HG03521 (cell line): ENCODE measurements around the gene CHD5.

ENCODE experiments used
- ATAC-seq: cut with Tn5 transposase; IDR thresholded peaks from one replicate; pipeline ENCODE4 v1.9.1; 2021; ENCODE audit warnings: mild to moderate bottlenecking, moderate library complexity; ENCODE audit not compliant: unreplicated experiment

The CHD5 gene

DNA sequence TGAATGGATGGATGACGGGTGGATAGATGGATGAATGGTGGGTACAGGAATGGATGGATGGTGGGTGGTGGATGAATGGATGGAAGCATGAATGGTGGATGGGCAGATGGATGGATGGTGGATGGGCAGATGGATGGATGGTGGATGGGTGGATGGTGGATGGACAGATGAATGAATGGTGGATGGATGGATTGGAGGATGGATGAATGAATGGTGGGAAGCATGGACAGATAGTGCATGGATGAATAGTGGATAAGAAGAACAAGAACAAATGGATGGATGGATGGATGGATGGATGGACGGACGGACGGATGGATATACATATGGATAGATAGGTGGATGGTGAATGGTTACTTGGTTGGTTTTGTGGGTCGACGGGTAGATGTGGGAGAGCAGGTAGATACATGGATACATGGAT, 4.7 kb downstream of the CHD5 start:
- ATAC-seq: no peak

DNA sequence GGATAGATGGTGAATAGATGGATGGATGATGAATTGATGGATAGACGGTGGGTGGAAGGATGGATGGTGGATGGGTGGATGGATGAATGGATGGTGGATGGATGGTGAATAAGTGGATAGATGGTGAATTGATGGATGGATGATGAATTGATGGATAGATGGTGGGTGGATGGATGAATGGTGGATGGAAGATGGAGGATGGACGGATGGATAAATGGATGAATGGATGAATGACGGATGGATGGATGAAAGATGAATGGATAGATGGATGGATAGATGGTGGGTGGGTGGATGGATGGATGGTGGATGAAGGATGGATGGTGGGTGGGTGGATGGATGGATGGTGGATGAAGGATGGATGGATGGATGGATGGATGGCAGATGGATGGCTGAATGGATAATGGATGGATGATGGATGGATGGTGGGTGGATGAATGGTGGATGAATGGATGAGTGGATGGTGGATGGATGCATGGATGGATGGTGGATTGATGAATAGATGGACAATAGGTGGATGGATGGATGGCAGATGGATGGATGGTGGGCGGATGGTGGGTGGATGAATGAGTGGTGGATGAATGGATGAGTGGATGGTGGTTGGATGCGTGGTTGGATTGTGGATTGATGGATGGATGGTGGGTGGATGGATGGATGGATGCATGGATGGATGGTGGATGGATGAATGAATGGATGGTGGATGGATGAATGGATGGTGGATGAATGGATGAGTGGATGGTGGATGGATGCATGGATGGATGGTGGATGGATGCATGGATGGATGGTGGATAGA, 5.3 kb downstream of the CHD5 start:
- ATAC-seq: no peak

DNA sequence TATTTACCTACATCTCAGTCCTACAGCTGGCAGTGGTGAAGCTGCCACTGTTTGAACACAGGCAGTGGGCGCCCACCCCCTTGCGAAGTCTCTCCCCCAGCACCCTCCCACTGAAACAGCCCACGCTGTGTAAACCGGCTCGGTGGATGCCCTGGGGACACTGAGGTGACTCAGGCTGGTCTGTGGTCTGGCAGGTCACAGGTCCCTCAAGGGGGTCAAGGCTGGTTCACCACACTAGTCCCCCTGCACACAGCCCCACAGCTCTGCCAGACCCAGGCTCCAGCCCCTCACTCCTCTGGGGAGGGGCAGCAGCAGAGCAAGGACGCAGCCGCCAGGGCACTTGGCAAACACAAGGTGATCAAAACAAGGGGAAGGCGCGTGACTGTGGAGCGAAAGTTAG, 7.6 kb downstream of the CHD5 start:
- ATAC-seq: no peak

DNA sequence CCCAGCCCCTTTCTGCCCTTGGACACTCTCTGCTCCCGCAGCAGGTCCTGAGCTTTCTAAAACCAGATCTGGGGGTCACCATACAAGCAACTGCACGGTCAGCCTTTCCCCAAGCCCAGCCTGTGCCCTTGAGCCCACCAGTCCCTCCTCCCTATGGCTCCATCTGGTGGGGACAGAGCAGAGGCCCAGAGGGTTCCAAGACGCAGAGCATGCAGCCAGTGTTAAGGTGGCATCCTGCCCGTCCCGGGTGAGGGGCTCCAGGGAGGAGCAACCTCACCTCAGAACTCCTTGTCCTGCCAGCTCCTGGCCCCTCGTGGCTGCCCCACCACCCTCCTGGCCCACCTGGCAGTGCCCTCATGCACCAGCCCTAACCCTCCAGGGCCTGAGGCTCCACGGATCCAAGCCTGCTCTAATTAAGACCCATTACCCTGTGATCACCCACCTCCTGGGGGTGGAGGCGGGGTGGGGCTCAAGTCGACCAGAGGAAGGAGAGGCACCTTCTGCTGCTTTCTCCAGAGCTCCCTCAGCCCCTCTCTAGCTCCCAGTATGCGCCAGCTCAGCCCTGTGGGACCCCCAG, 8.5 kb downstream of the CHD5 start:
- no peak for ATAC-seq

DNA sequence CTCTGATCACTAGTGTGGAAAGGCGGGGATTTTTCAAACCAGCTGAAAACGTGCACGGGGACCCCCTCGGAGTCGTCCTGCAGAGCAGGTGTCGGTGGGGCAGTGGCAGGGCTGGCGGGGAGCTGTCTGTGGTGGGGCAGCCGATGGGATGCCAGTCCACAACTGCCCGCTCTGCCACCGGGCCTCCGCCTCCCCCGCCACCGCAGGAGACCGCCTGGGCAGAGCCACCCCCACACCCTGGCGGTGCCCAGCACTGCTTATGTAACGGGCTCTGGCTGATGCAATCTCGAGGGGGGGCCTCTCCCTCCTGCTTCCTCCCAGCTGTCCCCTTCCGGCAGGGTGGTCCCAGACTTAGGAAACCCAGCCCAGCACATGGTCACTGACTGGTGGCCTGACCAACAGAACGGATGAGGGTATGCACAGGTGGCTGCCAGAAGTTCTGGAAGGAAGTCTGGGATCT, 9.3 kb downstream of the CHD5 start:
- ATAC-seq: no peak

DNA sequence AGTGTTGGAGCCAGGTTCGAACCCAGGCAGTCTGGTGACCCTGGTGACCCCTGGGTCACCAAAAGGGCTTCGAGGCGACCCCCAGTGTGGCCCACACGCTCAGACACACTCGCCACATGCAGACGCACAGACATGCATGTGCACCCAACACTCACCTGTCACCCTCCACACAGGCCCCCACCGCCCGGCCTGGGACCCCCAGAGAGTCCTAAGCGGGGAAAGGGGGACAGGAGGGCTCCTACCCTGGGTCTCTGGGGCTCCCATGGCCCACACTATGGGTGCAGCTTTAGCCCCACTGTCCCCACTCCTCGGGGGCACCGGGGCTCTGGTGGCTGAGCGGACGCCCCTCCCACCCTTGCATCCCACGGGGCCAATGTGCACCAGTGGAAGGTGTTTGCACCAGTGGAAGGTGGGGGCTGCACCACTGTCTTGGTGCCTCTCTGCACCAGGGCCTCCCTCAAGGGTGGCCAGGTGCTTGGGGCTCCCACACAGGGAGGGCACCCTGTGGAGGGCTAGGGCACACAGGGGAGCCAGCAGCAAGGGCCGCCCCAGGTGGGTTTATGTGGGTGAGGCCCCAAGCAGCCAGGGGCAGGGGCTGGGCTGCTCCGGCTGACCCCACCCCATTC, 9.9 kb downstream of the CHD5 start:
- no peak for ATAC-seq

DNA sequence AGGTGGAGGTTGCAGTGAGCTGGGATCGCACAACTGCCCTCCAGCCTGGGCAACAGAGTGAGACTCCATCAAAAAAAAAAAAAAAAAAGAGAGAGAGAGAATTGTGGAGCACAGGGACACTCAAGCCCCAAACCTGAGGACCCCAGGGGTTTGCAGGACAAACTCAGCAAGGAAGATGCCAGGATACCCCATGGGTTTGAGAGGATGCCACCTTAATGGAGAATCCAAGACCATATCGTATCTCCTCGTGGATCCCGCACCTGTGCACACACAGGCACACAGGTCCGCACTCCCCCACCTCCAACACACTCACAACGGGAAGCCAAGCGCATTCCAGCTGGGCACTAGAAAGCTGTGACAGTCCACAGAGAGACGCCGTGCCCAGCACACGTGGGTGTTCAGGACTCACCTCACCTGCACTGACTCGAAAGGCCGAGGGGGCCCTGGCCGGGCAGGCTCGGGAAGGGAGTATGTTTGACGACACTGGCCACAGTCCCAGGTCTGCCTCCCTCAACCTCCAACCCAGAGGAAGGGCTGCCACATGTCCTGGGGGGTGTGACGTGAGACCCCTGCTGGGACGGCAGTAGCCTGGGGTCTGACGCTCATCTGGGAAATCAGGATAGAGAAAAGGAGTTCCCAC, 11.1 kb downstream of the CHD5 start:
- ATAC-seq: no peak

DNA sequence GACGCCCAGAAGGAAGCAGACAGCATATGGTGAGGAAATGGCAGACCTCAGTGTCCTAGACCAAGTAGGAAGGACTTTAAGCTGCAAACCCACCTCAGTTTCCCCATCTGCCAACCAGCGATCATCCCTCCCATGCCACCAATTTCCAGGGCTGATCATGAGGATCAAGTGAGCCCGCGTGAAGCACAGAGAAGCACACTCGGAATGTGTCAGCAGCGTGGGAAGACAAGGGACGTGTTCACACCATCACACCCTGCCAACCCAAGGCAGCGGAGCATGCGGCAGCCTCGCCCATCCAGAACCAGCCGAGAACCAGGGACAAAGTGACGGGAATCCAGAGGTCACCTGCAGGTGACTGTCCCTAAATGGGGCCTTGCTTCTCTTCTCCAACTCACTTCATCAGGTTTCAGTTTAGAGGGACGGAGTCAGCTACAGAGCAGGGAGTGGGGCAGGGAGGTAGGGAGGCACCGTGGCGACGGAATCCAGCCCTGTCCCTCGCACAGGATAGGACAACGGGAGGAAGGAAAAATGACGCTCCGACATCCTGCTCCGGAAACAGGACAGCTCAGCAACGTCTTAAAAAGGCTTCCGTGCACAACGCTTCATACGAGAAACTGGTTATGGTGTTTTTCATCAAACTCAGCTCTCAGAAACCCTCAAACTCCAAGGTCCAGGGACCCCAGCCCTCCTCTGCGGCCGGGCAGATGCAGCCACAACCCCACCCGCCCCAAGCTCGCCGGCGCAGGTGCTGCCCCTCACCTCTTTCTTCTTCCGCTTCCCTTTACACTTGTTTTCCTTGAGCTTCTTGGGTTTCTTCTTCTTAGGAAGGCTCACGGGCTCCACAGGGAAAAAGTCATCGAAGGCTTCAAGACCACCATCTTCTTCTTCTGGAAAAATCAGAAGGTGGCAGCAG, 12.5 kb downstream of the CHD5 start:
- ATAC-seq: no peak

DNA sequence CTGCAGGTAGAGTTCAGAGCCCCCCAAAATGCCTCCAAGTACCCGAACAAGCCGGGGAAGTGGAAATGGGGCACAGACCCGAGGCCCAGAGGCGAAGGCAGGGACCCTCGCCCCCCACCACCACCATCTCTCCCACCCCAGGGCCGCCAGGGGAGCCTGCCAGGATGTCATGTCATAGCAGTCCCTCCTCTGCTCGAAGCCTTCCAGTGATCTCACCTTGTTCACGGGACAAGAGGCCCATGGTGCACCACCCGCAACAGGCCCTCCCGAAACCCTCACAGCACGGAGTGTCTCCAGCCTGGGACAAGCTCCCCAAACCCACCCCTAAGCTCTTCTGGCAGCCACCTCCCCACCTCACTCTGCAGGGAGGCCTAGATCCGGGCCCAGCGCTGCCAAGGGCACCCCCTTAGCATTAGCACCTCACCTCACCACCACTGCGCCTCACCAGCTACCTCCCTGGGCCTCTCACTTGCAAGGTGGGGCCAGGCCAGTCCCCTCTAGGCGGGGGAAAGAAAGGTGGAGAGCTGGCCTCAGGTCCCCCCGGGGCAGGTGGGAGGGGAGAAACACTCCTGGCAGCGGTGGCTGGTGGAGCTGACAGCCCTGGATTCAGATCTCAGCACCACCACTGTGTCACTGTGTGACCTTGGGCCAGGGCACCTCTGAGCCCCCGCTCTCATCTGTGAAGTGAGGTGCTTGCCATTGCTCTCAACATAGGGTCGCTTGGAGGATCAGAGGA, 13.3 kb downstream of the CHD5 start:
- no peak for ATAC-seq

DNA sequence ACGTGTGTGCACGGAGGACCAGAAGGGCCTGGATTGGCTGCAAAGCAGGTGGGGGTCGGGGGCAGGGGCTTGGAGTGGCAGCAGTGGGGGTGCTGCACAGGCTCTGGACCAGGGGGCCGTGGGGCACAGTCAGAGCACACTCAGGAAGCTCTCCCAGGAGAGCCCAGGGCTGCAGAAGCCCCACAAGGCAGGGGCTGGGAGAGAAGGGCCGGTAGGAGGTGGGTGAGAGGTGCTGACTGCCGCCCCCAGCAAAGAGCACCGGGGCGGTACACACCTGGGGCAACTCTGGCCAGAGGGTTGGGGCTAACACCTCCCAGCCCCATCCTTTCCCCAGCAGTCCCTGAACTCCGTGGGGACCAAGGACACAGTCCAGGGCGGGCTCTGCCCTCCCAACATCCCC, 13.9 kb downstream of the CHD5 start:
- ATAC-seq: no peak

DNA sequence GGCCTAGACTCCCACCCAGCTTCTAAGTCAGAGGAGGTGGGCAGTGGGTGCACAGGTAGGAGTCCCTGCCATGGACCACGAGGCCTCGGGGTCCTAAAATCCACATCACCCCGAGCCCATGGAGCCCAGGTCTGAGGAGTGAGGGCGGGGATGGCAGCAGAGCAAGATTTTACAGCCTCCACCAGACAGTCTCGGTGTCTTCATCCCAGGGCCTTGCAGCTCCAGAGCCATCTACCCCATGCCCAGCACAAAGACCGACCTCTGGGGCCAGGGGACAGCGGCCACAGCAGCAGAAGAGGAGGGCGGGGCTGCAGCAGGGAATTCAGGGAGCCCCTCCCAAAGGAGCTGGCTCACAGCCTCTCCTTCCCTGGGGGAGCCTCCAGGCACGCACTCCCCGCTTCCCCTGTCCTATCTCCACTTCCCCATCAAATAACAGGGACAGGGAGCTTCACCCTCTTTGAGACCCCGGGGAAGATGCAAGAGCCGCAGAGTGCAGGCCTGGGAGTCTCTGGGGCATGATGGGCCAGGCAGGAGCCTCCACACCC, 14.6 kb downstream of the CHD5 start:
- no peak for ATAC-seq

DNA sequence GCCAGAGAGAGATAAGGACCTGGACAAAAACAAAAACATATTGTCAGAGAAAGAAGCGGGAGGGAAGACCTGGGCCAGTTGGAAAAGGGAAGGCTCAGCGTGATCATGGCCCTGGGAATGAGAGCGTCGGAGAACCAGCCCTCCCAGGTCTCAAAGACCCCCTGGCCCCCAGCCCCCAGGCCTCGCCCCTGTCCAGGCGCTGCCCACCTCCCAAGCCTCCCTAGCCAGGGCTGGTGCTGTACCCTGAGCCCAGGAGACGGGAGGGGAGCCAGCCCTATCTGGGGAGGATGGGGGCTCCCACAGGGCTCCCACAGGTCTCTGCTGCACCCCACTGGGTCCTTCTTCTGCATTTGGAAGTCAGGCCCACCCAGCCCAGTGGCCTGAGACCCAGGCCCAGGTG, 15.1 kb downstream of the CHD5 start:
- no peak for ATAC-seq

DNA sequence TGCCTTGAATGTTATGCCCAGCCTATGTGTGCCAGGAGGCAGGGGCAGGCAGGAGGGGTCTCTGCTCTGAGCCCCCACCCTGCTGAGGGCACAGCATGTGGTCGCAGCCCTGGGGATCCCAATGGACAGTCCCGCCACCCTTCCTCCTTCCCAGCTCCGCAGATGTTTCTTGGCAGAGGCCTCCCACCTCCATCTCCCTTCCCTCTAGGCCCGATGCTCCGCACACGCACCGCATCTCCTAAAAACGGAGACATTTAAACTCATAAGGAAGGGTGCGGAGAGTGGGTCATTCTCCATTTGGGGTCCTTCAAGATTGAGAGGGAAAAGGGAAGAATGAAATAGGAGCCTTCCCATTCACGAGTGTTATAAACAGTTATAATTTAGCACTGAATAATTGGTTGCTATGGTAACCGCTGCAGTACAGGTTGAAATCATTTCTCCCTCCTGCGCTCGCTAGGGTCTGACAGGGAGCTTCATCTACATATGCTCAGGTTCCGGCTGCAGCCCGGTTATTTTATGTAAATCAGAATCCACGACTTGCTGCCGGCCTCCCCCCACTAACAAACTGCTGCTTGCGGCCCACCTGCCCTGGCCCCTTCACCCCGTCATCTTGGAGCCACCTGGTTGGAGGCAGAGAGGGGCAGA, 16.0 kb downstream of the CHD5 start:
- no peak for ATAC-seq

DNA sequence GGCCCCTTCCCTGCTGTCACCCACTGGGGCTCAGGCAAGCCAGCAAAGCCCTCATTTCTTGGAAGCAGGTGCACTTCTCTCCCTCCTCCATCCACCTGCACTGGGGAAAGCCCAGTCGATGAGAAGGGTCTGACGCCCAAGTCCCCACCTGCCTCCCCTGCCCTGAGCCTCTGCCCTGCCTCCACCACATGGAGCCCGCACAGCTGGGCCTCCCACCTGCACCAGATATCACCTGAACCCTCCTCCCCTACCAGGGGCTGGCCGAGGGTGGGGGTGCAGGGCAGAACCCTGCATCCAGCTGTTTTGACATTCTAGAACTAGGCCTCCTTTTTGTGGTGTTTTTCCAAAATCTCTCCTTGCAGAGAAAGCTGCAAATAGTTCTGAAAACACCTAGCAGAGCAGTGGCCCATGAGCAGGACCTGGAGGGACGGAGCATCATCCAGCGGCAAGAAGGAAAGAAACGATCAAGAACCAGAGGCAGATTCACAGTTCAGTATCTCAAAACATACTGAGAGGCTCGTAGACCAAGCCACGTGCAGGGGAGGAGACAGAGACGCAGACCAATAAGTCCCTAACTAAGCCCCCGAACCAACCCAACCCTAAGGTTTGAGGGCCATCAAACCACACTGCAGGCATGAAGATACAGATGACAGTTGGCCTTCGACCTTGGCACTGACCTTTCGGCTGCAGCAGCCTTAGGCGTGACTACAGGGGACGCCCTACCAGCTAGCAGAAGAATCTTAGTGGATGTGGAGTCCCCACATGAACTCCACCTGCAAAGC, 16.7 kb downstream of the CHD5 start:
- ATAC-seq: no peak

DNA sequence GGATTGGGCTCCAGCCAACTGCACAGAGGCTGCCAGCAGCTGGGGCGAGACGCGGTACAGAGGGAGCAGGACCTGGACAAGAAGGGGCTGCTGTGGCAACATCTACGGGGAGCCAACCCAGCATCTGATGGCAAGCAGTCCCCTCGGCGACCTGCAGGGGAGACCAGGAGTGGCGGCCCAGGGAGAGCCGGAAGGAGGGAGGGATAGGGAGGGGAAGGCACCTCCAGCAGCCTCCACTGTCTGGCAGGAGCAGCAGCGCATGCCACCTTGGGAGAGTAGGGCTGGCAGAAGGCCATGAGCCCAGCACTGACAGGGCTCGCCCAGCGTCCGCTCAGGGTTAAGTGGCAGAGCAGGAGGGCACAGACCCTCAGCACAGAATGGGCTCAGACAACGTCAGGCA, 17.3 kb downstream of the CHD5 start:
- no peak for ATAC-seq

DNA sequence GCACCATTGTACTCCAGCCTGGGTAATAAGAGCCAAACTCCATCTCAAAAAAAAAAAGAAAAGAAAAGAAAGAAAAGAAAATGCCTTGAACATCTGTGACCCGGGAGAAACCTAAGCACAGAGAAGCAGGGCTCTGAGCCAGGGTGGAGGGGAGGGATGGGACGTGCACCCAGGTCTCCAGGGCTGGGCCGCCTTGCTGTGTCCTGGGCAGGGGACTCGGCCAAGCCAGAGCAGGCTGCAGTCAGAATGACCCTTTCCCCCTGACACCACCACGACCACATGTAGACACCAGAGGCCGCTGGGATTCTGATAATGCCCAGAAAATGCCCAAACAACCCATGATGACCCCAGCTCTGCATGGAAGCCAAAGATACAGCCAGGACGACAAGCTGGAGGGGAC, 17.8 kb downstream of the CHD5 start:
- ATAC-seq: no peak

DNA sequence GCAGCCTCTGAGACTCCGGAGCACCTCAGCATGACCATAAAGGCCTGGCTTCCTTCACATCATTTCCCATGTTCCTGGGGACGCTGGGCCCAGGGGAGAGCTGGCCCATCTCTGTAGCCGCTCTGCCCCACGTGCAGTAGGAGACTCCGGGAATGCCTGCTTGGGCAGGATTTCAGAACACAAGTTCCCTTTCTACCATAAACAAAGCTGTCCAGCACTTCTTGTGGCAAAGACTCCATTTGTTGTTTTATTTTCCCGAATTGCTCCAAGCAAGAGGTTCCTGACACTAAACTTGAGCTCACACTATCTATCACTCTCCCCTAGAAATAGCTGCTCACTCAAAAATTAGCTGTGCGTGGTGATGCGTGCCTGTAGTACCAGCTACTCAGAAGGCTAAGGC, 21.9 kb downstream of the CHD5 start:
- ATAC-seq: no peak

DNA sequence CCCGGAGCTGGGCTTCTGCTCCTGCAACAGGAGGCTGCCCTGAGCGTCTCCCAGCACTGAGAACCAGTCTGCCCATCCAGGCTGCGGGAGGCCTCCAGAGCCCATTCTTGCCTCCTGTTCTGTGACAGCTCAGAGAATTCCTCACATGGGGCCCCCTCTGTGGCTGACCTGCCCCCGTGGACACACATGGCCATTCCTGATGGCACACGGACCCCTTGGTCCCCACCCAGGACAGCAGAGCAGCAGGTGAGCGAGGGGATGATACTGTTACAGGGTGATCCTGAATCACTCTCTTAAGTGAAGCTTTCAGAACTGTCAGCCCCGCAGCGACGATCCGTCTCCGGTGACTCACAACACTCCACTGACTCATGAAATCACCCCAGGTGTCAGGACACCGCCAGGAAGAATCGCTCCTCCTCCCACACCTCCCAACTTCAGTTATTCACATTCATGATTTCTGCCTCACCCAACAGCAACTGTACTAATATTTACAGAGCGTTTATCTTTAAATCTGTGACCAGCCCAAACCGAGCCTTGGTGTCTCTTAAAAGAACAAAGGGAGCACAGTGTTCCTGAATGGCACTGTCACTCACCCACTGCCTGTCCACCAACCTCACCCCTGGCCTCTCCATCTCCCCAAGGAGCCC, 22.5 kb downstream of the CHD5 start:
- no peak for ATAC-seq
